GM18858 (cell line): ENCODE measurements around the gene CDK9.

Experiments
- ATAC-seq: cut with Tn5 transposase; IDR thresholded peaks from one replicate; pipeline ENCODE4 v1.9.1; 2021; ENCODE audit not compliant: unreplicated experiment

CDK9 gene

DNA sequence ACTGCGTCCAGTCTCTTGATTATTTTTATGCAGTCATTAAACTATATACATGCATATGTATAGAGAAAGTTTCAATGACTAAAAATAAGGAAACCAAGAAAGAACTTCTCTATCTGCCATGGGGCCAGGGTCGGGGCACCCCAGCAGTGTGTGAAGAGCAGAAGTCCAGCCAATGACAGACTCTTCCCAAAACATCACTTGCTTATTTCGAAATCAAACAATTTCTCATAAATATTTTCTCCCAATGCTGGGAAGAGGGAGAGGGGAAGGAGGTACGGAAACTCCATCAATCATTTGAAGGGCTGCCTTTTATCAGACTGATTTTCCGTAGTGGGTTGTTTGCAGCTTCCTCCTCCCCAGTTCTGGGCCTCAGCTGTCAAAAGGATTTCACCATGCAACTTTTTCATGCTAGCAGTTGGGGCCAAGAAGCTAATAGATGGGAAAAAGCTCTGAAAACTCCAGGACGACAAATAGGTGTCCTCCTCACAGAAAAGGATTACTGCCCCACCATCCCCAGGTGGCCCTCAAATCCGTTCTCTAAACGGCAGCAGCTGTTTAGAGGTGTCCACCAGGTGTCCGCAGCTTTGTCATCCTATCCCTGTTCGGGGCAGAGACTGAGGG is 16.2 kb downstream of the CDK9 start:
- ATAC-seq: no peak

DNA sequence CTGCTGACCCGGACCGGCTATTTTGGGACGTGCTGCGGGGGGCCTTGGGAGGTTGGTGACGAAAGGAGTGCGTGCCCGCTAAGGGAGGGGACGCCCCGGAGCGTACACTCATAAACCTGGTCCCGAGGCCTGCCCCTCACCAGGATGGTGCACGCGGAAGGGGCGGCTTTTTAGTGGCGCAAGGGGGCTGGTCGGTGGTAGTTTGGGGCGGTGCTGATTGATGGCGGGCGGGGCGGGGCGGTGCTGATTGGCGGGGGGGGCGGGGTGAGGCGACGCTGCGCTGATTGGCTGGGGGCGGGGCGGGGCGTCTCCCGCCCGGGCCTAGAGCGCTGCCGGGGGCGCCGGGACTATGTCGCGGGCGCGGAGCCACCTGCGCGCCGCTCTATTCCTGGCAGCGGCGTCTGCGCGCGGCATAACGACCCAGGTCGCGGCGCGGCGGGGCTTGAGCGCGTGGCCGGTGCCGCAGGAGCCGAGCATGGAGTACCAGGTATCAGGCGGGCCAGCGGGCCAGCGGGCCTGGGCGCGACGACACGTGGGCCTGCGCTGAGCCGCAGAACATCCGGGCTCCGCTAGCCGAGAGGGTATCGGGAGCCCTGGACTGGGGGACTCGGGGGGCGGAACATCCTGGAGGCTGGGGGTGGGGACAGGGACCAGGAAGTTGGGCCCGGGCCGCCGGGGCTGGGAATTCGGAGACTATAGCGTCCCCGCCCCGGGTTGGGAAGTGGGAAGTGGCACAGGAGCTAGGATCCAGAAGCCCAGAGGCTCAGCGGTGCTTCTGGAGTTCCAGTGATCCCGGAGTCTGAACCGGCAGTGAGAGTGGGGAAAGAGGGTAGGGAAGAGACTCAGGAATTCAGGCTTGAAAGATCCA is 17.0 kb downstream of the CDK9 start, which contains the start of gene FPGS:
FPGS (plus strand) TSS at position 307 of the 868 bp plus-strand sequence; CDS start at position 350, 43 bp downstream.
- ATAC-seq: peak; percentile 66

DNA sequence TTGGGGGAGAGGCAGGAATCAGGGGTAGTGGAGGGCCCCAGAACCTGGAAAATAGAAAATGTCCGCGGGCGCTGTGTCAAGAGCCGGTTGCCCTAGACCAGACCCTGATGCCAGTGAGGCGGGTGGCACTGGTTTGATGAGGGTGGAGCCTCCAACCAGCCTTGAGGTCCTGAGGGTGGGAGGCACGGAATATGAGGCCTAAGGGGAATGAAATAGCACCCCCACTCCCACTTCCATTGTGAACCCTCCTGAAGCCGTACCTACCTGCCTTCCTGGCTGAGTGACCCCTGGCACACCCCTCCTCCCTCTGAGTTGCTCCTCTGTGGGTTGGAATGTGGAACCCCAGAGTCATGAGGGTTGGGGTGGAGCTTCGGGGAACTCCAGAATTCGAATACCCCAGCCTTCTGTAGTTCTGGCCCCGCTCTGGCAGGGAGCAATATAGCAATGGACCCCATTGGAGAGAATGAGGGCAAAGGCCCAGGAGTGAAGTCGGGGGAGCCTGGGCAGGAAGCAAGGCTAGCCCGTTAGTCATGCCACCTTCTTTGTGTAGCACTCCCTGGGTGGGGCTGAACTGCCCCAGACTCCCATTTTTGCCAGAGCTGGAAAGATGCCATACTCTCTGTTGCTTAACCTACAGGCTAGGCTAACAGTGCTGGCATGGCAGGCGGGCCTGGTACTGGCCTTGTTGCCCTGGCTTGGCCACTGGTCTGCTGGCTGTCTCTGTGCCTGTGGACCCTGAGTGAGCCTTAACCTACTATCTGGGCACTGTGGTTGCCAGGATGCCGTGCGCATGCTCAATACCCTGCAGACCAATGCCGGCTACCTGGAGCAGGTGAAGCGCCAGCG is 17.9 kb downstream of the CDK9 start:
- ATAC-seq: no peak

DNA sequence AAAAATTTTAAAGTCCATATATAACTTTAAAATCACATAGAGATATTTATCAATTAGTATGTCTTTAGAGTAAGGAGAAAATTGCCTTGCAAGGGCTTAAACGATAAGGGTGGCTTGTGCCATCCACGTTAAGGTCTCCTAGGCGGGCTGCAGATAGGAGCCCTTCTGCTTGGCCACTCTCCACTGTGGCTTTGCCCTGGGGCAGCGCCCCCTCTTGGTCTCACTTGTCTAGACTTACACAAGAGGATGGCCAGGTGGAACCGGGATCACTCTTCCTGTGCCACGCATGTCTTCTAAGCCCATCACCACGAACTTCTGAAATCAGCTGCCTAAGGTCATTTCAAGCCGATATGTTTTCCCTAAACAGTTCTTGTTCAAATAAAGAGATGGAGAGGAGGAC is 19.8 kb downstream of the CDK9 start:
- no peak for ATAC-seq

DNA sequence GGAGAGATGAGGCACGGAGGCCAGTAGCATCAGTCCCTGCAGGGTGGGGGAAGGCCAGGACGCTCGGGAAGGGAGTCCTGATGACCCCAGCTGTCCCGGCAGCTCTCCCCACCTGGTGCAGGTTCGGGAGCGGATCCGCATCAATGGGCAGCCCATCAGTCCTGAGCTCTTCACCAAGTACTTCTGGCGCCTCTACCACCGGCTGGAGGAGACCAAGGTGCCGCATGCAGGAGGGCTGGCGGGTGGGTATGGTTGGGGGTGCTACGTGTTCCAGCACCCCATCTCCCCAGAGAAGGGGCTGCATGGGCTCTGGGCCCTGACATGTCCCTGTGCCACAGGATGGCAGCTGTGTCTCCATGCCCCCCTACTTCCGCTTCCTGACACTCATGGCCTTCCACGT is 21.0 kb downstream of the CDK9 start:
- ATAC-seq: no peak

DNA sequence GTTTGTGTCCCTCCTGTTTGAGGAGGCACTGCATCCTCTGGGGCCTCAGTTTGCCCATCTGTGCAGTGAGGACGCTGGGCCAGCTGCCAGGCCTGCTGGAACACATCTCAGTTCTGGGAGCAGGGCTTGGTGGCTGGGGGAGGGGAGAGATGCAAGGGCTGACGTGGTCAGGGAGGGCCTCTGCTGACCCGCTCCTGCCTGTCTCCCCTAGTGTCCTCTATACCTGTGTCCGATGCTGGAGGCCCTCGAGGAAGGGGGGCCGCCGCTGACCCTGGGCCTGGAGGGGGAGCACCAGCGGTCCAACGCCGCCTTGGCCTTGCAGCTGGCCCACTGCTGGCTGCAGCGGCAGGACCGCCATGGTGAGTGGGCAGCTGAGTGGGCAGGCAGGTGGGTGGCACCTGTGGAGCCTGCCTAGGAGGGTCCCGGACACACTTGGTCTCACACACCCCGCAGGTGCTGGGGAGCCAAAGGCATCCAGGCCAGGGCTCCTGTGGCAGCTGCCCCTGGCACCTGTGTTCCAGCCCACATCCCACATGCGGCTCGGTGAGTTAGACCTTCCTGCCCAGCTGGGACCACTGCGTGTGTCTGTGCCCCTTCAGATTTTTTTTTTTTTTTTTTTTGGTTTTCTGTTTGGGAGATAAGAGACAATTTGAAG is 22.6 kb downstream of the CDK9 start:
- ATAC-seq: no peak

DNA sequence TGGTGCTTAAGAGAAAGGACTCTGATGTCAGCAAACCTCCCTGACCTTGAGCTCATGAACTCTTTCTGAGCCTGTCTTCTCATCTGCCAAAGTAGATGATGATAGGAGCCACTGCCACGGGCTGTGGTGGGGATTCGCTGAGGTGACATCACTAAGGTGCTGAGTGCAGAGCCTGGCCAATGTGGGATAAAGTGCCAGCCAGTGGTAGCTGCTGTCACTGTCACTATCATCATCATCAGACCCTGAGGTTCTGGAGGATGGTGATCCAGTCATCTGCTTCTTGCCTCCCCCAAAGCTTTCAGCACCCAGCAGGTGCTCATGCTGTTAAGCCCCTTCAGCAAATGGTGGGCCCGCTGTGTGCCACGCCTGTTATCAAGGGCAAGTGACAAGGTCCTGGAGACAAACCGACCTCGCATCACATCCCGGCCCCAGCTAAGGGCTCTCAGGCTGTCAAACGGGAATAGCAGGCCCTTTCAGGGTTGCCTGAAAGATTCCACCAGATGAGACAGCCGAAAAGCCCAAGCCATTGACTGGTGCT is 23.2 kb downstream of the CDK9 start:
- no peak for ATAC-seq

DNA sequence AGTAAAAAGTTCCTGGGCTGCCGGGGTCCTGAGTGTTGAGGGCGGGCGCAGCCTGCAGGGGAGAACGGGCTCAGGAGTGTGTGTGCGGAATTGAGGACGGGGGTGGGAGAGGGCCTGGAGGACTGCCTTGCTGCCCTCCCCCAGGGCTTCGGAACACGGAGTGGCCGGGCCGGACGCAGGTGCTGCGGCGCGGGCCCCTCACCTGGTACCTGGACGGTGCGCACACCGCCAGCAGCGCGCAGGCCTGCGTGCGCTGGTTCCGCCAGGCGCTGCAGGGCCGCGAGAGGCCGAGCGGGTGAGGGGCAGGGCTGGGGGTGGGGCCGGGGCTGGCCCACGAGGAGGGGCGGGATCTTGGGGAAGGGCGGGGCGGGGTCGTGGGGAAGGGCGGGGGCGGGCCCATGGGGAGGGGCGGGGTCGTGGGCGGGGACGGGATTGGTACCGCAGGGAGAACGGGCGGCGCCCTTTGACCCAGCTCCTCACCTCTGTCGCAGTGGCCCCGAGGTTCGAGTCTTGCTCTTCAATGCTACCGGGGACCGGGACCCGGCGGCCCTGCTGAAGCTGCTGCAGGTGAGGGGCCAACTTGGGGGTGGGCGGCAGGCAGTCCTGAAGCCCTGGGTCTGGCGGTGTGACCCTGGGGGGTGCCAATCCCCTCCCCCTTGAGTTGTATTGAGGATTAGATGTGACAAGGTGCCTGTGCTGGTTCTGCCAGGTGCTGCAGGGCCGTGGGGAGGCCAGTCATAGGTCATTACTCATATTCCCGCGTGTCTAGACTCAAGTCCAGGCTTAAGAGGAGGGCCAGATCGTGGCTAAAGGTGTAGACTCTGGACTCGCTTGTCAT is 23.9 kb downstream of the CDK9 start:
- no peak for ATAC-seq

DNA sequence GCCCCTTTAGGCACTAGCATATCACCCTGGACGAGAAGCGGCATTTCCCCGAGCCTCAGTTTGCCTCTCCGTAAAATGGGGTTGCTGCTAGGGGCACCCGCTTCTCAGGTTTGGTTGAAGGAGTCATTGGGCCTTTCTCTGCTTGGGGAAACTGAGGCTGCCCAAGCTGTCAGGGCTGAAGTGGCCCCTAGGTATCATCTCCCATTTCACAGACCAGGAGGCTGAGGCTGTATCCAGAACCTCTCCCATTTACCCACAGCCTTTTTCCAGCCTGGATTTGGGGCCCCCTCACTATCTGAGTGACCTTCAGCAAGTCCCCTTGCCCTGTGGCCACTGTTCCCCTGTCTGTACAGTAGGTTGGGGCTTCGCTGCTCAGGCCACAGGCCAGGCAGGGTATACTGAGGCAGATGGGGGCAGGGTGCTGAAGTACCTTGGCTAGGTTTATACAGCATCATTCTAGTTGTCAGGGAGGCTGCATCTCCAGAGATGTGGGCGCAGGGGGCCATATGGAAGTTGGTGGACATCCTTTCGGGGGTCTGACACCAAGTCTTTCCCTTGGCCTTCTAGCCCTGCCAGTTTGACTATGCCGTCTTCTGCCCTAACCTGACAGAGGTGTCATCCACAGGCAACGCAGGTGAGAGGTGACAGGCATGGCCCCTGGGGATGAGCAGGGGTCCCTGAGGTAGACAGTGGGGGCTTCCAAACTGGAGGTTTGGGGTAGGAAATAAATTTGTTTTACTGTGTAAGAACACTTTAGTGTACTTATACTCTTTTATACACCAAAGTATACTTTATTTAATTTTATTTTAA is 24.7 kb downstream of the CDK9 start:
- ATAC-seq: no peak

DNA sequence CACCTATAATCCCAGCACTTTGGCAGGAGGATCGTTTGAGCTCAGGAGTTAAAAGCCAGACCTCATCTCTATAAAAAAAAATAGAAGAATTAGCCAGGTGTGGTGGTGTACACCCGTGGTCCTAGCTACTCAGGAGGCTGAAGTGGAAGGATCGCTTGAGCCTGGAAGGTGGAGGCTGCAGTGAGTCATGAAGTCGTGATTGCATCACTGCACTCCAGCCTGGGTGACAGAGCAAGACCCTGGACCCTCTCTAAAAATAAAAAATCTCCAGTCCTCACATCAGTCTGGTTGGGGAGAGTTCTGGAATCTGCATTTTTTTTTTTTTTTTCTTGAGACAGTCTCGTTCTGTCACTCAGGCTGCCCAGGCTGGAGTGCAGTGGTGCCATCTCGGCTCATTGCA is 26.2 kb downstream of the CDK9 start:
- ATAC-seq: no peak

DNA sequence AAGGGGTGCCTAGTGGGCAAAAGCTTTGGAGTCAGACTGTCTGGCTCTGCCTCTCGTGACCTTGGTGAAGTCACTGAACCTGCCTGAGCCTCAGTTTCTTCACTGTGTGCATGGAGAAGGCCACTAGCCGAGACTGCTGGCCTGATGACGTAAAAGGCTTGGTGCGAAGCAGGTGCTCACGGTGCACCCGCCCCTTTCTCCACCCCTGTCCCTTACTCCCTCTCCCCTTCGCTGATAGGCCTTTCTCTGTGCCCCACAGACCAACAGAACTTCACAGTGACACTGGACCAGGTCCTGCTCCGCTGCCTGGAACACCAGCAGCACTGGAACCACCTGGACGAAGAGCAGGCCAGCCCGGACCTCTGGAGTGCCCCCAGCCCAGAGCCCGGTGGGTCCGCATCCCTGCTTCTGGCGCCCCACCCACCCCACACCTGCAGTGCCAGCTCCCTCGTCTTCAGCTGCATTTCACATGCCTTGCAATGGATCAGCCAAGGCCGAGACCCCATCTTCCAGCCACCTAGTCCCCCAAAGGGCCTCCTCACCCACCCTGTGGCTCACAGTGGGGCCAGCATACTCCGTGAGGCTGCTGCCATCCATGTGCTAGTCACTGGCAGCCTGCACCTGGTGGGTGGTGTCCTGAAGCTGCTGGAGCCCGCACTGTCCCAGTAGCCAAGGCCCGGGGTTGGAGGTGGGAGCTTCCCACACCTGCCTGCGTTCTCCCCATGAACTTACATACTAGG is 27.3 kb downstream of the CDK9 start:
- ATAC-seq: no peak

DNA sequence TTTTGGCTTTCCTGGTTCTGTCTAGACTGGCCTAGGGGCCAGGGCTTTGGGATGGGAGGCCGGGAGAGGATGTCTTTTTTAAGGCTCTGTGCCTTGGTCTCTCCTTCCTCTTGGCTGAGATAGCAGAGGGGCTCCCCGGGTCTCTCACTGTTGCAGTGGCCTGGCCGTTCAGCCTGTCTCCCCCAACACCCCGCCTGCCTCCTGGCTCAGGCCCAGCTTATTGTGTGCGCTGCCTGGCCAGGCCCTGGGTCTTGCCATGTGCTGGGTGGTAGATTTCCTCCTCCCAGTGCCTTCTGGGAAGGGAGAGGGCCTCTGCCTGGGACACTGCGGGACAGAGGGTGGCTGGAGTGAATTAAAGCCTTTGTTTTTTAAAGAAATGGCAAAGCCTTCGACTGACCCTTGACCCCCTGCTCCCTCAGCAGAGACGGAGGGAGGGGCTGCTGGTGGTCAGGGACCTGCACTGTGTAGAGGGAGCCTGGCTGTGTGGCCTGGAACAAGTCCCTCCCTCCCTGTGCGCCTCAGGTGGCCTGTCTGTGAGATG is 27.9 kb downstream of the CDK9 start:
- no peak for ATAC-seq

DNA sequence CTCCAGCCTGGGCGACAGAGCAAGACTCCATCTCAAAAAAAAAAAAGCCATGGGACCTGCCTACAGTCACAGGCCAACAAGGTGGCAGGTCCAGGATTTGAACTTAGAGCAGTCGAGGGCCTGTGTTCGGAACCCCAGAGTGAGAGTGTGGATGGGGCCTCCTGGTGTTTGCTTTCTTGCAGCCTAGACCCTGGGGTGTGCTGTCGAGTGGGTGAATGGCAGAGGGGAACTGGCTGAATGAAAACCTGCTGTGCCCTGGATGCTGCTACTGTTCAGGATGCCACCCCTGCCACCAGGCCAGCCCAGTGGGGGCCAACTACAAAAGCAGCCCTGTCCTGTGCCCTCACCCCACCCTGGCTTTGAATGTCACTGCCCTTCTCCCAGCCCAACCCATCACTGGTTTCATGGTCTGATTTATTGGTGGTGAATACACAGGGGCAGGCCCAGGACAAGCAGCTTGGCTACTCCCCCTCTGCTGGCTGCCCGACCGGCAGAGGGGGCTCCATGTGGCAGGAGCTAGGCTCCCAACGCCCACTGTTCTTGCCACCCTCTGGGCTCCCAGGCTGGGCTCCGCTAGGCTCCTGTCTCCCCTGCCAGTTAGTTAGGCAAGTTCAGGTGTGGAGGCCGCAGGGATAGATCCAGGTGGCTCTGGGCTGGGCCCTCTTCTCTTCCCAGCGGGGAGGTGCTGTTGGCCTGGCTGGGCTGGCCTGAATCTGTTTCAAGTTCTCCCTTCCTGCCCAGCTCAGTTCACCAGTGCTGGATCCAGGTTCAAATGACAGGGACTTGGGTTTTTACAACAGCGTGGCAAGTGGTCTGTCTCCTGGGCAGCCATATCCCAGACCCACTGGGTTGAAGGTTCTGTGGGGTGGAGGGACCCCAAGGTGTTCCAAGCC is 29.0 kb downstream of the CDK9 start:
- ATAC-seq: no peak

DNA sequence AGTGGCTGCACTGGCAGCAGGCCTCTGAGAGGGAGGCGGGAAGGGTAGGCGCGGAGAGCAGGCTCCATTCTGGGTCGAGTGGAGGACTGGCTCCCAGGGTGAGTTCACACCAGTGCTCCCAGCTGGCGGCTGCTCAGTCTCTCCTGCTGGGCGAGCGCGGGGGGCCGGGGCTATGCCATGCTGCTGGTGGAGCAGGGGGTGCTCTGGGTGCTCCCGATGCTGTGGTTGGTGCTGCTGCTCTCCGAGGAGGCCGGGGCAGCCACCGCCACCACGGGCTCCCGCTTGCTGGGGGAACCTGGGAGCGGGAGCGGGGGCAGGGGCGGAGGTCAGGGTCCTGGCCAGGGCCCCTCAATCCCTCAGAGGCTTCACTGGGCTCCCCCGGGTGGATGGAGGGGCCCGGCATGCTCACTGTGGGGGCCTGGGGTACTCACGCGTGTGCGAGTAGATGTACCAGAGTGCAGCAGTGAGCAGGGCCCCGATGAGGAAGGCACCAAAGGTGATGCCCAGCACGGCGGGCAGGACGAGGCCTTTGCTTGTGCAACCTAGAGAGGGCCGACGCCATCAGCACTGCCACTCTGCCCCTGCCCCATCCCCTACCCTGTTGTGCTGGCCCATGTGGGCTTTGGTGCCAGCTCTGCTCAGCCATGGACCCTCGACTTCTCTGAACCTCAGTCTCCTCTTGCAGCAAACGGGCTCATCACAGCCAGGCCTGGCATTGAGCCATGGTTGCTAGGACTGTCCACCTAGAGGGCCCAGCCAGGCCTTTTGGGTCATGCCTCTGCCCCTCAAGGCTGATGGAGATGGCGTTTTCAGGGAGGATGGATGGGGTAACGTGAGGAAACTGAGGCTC is 29.9 kb downstream of the CDK9 start:
- ATAC-seq: no peak

DNA sequence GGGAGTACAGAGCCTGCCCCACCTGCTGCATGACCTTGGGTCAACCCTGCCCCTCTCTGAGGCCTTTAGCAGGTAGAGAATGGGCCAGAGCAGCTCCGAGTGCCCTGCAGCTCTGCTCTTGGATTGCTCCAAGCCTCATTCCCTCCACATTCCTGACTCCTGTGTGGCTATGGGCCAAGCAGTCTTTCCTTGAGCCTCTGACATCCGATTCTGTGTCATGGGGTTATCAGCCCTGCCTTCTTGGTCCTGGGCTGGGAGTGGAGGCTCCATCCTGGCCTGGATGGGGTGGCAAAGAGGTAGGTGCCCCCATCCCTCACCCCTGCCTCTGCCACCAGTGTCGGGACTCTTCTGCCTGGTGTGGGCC is 30.5 kb downstream of the CDK9 start:
- ATAC-seq: no peak

DNA sequence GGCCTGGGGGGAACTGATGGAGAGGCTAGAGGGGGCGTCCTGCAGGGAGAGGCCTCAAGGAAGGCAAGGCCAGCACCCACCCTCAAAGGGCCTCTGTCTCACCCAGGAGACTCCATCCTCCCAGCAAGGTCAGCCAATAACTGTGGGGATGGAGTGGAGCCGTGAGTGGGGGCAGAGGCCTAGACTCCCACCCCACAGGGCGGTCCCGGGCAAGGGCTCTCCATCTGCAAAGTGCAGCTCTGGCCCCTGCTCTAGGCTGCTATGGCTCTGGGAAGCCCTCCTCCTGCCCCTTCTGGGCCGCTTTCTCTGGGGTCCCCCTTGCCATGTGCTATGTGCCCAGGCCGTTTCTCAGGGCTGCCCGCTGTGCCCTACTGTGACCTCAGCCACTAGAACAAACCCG is 30.9 kb downstream of the CDK9 start:
- no peak for ATAC-seq
